Esophagus (tissue), 2 donors: ENCODE data around the gene ZNF691. TPM values are rescaled to one million over a fixed set of nuclear protein-coding genes. Genes with fewer than 3 reads are reported as not detected.
"Not testable (repeated sequence)": the region's sequence is repeated elsewhere in the genome, so short reads cannot be mapped to it uniquely, and the experiment has no call there.

ENCODE experiments used
- H3K27ac ChIP-seq, 2 donors: one replicate each; pipeline ENCODE4 v1.5.1; 2013; ENCODE audit warnings: low read depth in 2 of 2, mild to moderate bottlenecking in 2 of 2, inconsistent platforms in 1 of 2, low read length in 1 of 2, moderate library complexity in 1 of 2
- H3K27me3 ChIP-seq, 2 donors: one replicate each; pipeline ENCODE4 v1.6.1; 2013; ENCODE audit warnings: low read length in 2 of 2, control low read depth in 1 of 2, mild to moderate bottlenecking in 1 of 2; ENCODE audit not compliant: insufficient read depth in 2 of 2, control insufficient read depth in 1 of 2
- H3K36me3 ChIP-seq, 2 donors: one replicate each; pipeline ENCODE4 v1.6.1; 2013; ENCODE audit warnings: low read length in 1 of 2; ENCODE audit not compliant: control insufficient read depth in 2 of 2, insufficient read depth in 2 of 2
- H3K4me1 ChIP-seq, 2 donors: one replicate each; pipeline ENCODE4 v1.6.1; 2013; ENCODE audit warnings: low read length in 1 of 2; ENCODE audit not compliant: control insufficient read depth in 2 of 2, insufficient read depth in 2 of 2
- H3K4me3 ChIP-seq, 2 donors: one replicate each; pipeline ENCODE4 v1.5.1; 2013; ENCODE audit warnings: low read length in 2 of 2, mild to moderate bottlenecking in 2 of 2, low read depth in 1 of 2, moderate library complexity in 1 of 2
- H3K9me3 ChIP-seq, 2 donors: one replicate each; pipeline ENCODE4 v1.6.1; 2013; ENCODE audit warnings: mild to moderate bottlenecking in 2 of 2, low read depth in 1 of 2, low read length in 1 of 2, moderate library complexity in 1 of 2; ENCODE audit not compliant: control insufficient read depth in 2 of 2, insufficient read depth in 1 of 2
- WGBS, 2 donors: extraction: QIAGEN DNeasy Blood & Tissue Kit; methylation state at CpG; one replicate each; pipeline ENCODE4 v1.1.7; 2013; 5-methylcytosine and 5-hydroxymethylcytosine counted together
- polyA plus RNA-seq, 2 donors: library from polyadenylated mRNA; stranded (reverse); fragments of 200-250 nt; gene quantifications; one replicate each; pipeline ENCODE4 v1.2.3, GENCODE V29; 2013
- donor health status: healthy with polysubstance abuse.
- donor health status: Bipolar disorder and iron deficiency.

The ZNF691 gene
- polyA plus RNA-seq, 2 donors: 4.4 to 5.7 TPM

DNA sequence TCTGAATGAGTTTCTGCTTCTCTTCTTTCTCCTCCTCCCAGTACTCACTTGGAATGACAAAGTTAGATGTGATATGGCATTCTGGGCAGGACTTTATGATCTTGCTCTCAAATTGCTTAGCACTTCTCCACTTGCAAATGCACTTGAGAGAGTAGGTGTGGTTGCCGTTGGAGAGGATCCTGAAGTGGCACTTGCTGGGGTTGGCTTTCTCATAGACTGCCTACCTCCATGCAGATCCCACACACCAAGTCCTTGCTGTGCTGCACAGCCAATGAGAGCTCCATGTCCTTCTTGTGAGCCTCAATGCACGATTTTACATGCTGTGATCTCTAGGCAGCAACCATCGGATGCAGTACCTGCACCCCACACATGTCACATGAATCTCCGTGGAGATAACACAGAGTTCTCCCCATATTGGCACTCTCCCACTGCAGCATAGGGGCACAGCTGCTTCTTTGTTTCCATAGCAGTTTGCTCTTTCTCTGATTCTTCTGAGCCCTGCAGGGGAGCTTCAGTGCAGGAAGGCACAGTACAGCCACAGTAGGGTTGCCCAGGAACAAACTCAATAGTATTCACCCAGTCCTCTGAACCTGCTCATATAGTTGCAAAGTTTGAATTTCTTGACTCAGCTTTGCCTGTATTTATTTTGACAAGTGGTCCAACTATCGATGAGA lies 45.2 kb downstream of the ZNF691 start:
- no peaks in the 10 kb centered on the region for H3K27me3 ChIP-seq
- no peaks in the 10 kb centered on the region for H3K4me1 ChIP-seq
- H3K36me3 ChIP-seq: no peaks in the 10 kb centered on the region
- 61 to 65% methylated on average over 5 of the region's 5 CpGs for WGBS, 2 donors
- no peak overlapping the region for H3K4me3 ChIP-seq
- no peak overlapping the region for H3K27ac ChIP-seq
- H3K9me3 ChIP-seq: no peaks in the 10 kb centered on the region

DNA sequence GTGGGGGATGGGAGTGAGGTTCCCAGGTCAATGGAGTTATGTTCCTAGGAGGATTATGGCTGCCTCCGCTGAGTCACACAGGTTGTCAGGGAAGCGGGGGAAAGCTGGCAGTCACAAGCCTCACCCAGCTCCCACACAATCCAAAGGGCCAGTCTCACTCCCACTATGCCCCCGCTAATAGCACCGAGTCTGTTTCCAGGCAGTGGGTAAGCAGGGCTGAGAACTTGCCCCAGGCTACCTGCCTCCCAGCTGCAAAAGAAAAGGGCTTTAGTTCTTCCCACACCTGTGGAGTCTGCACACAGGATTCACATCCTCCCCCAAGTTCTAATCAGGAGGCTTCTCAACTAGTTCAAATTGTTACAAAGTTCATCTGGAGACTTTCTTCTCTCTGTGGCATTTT lies 53.5 kb downstream of the ZNF691 start:
- not testable (repeated sequence) for H3K27me3 ChIP-seq, H3K36me3 ChIP-seq, H3K27ac ChIP-seq, H3K4me3 ChIP-seq, H3K4me1 ChIP-seq, H3K9me3 ChIP-seq
- WGBS, 2 donors: 85 to 89% methylated on average over 4 of the region's 4 CpGs

Other genes starting within 250 kb of the ZNF691 start
- gene PPIH, start 188.2 kb upstream of the ZNF691 start, polyA plus RNA-seq: 10 to 100 TPM; 44.9 to 48.9 TPM
- 100 to 1,000 TPM; 381 to 428 TPM for gene YBX1, start 164.2 kb upstream of the ZNF691 start, polyA plus RNA-seq
- under 1 TPM in 1 of 2 donors, not detected in 1; 0.04 TPM for gene CLDN19, start 106.4 kb upstream of the ZNF691 start, polyA plus RNA-seq
- 10 to 100 TPM in 1 of 2 donors, 1 to 10 TPM in 1; 6.4 to 11.4 TPM for gene P3H1, start 79.6 kb upstream of the ZNF691 start, polyA plus RNA-seq
- gene C1orf50, start 79.4 kb upstream of the ZNF691 start, polyA plus RNA-seq: 1 to 10 TPM; 2.5 to 3.8 TPM
- gene TMEM269, start 61.6 kb upstream of the ZNF691 start, polyA plus RNA-seq: under 1 TPM; 0.01 to 0.04 TPM
- gene ERMAP, start 29.5 kb upstream of the ZNF691 start, polyA plus RNA-seq: 1 to 10 TPM; 5.1 to 5.8 TPM
- 10 to 100 TPM; 13.3 to 16.7 TPM for gene SVBP, start 29.2 kb upstream of the ZNF691 start, polyA plus RNA-seq
- 100 to 1,000 TPM in 1 of 2 donors, 10 to 100 TPM in 1; 70.3 to 115 TPM for gene SLC2A1, start 112.3 kb downstream of the ZNF691 start, polyA plus RNA-seq